LHCN-M2 (cell line): ENCODE data around the gene MYMX. TPM values are rescaled to one million over a fixed set of nuclear protein-coding genes. Genes with fewer than 3 reads are reported as not detected.

Source experiments
- DNase-seq: peaks from one replicate; pipeline ENCODE4 v3.0.0-alpha.2; 2012; ENCODE audit warnings: low read depth
- total RNA-seq: library from RNA; depleted of rRNA; stranded (reverse); fragments of >200 nt; gene quantifications from 2 replicates; pipeline ENCODE4 v1.2.3, GENCODE V29; 2014

MYMX gene
- total RNA-seq, 1 experiment from 2014 or later, result 38.0 TPM

DNA sequence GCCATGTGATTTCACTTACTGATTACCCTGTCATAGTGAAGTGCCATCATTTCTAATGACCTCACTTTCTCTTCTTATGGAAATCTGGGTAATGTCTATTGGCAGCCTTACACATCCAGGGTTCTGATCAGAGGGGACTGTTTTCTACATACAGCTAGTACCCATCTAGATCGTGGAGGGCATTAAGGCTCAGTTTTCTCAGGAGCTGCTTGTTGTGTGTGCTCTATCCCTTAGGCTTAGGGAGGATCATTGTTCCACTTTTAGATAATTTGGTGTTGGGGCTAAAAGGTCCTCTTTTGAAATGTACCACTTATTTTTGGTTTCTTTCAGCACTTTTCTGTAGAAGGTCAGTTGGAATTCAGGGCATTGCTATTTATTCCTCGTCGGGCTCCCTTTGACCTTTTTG is 34.0 kb downstream of the MYMX start:
- DNase-seq, result no peak

DNA sequence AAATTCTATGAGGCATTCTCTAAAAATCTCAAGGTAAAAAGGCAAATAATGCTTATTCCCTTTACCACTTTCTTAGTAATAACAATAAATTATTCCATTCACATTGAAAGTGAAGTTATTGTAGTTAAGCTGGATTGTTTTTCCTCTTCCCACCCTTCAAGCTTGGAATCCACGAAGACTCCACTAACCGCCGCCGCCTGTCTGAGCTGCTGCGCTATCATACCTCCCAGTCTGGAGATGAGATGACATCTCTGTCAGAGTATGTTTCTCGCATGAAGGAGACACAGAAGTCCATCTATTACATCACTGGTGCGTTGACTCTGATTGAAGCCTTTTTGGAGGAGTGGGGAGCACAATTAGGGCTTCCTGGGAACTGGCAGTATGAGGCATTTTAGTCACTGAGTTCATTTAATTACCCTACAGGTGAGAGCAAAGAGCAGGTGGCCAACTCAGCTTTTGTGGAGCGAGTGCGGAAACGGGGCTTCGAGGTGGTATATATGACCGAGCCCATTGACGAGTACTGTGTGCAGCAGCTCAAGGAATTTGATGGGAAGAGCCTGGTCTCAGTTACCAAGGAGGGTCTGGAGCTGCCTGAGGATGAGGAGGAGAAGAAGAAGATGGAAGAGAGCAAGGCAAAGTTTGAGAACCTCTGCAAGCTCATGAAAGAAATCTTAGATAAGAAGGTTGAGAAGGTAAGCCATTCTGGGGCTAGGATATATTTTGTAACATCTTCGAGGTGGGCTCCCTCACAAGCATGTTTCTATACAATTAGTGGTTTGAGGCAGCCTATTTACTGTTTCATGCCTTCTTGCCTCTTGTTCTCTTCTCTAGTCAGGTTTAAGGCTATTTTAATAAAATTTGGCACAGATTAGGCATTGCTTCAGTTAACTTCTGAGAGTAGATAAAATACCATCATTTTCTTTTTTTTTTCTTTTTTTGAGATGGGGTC is 35.1 kb downstream of the MYMX start:
- DNase-seq, result no peak

DNA sequence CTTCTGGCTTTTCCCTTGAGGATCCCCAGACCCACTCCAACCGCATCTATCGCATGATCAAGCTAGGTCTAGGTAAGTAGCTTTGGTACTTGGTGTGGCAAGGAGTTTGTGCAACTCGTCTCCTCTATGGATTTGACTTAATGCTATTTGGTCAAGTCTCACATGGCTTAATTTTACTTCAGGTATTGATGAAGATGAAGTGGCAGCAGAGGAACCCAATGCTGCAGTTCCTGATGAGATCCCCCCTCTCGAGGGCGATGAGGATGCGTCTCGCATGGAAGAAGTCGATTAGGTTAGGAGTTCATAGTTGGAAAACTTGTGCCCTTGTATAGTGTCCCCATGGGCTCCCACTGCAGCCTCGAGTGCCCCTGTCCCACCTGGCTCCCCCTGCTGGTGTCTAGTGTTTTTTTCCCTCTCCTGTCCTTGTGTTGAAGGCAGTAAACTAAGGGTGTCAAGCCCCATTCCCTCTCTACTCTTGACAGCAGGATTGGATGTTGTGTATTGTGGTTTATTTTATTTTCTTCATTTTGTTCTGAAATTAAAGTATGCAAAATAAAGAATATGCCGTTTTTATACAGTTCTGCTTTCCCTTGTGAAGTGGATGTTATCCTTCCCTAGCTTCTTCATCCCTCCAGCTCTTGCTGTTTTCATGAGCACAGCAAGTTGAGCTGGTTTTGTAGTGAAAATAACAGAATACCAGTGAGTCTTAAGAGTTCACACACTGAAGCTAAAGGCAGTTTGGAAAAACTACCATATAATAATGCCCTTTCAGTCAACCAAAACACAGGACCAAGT is 36.8 kb downstream of the MYMX start:
- peak; percentile 46 for DNase-seq

DNA sequence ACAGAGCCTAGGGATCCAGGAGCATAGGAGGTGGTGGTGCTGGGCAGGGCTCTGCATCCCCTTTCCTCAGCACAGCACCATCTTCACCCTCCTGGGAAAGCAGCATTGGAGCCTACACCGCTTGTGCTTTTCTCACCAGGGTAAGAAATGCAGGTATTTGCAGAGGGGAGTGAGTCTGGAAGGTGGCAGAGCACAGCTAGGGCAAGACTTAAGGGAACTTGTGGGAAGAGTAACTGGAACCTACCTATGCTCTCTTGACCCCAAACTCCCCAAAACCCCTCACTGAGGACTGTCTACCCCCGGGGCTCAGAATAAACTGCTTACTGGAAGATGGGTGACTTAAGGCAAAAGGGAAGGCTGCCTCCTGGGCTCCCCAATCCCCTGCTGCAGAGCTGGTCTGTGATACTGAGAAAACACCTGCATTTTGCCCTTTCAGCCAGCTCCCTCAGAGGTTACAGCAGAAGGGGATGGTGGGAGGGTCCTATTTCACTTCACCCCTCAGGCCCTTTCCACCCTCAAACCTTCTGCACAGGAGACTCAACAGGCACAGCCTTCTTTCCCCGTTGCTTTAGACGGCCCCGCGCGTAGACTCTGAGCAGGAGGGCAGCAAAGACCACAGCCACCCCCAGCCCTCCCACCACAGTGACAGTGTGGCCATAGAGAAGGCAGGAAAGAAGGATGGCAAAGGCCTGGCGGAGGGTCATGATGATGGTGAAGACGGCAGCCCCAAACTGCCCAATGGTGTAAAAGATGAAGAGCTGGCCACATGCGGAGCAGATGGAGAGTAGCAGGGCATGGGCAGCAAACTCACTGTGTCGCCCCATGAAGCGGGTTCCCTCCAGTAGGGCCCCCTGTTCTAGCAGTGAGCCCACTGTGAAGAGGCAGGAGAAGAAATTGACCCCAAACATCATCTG is 37.7 kb downstream of the MYMX start:
- DNase-seq, result no peak

DNA sequence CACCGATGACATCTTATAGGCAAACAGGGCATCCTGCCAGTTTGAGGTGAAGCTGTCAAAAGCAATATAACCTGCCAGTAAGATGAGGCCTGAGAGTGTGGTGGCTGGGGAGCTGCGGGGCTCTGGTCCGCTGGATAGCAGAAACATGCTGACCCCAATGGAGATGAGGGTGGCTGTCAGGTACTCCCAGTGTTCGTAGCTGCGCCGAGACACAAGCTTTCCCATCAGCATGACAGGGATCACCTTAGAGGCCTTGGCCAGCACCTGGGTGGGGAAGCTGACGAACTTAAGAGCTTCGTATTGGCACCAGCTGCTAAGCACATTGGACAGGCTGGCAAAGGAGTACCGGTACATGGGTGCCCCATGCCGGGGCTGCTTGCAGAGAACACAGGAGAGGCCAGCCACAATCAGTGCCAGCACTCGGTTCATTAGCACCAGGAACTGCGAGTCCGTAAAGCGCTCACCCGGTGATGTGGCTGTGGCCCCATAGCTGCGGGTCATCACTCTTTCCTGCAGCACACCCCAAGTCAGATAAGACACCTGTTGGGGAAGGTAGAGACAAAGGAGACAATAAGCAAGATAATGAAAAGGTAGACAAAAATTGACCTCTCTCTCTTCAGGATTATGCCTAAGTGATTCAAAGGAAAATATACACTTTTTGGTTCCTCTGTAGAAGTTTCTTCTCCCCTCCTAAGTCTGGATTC is 38.5 kb downstream of the MYMX start:
- DNase-seq, result no peak

DNA sequence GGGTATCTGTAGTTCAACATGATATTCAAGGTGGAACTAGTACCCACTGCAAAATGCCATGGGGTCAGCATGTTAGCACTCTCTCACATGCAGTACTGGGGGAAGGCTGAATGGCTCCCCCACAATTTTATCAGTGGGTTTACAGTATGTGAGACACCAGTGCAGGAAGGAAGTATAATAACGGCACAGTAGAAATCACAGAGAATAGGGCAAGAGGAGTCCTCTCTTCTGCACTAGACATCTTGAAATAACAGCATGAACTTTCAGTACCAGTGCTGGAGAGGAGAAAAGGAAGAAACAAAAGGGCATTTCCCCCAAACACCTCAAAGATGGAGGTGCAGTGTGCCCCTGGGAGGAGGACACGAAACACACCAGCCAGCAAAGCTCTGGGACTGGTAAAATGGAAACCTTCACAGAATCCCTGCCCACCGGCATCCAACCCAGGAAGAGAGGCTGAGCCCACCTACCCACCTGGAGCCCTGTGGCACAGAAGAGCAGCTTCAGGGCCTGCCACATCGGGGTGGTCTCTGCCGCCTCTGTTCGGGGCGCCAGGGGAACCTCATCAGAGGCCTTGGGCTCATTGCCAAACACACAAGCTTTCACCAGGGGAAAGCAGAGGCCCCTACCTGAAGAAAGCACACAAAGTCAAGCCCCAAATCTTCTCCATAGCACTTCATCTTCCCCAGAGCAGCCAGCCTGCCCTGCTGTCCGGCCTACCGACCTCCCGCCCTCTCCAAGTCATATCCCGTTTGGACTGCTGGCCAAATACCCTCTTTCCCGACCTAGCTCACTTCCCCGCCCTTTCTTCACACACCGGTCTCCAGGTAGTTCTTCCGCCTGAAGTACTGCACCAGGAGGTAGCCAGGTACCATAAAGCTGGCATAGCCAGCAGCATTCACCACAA is 39.4 kb downstream of the MYMX start:
- no peak for DNase-seq

DNA sequence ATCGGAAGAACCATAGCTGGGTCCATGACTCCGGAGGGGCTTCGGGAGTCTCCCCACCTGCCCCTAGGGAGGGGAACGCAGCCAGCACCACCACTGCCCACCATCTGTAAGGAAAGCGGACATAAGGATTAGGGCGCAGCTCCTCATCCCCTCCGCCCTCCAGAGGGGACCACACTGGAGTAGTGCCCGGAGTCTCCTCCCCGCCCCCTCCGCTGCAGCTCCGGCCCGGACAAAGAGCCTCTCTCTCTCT is 40.0 kb downstream of the MYMX start:
- no peak for DNase-seq

DNA sequence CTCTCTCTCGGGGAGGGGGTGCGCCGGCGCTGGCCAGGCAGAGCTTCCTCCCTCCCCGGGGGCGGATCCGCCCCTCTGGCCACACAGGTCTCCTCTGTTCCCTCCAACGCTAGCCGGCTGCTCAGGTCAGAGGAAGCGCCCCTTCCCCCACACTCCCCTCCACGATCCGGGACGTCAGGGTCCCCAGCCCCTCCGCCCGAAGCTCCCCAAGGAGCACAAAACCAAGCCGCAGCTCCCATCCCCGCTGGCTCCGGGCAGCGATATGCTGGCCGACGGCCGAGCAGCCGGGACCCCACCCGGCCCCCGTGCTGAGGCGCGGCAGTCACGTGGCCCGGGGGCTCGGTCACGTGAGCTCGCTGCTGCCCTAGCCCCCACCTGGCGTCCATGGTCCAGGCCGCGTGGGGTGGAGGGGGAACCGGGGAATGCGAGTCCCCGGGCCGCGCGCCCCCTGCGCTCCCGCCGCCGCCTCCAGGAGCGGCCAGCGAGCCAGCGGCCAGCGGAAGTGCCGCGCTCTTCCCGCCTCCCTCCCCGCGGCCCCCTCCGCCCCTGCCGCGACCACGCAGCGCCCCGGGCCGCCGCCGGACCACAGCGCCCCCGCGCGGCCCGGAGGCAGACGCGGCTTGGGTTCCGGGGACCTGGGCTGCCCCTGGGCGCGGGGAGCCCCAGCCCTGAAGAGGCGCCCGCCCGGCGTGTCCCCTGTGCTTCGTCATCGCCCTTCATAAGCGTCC is 40.5 kb downstream of the MYMX start, which contains the start of gene SLC35B2:
Gene SLC35B2, minus strand, starts transcription at position 504 of the 728 bp plus-strand sequence. Its CDS starts 118 bp downstream, at position 386.
- peak; percentile 64 for DNase-seq

DNA sequence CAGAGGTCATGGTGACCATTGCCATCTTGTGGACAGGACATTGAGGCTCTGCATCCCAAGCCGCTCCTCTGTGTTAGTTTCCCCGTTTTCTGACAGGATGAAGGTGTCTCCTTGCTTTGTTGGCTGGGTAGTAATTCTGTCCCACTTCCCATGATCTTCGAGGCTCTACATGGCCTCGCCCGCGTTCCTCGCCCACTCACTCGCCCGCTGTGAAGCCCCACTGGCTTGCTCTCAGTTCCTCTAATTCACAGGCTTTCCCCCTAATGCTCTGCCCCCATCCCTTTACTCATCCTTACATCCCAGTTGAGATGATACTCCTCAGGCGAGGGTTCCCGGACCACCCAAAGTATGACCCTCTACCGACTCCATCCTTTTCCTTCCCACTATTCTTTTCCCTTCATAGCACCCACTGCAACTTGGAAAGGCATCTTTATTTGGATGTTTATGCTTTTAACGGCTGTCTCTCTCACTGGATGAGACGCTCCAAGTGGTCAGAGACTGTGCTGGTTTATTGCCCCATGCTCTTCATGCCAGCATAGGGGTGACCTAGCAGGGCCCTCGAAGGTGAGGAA is 41.1 kb downstream of the MYMX start:
- no peak for DNase-seq

DNA sequence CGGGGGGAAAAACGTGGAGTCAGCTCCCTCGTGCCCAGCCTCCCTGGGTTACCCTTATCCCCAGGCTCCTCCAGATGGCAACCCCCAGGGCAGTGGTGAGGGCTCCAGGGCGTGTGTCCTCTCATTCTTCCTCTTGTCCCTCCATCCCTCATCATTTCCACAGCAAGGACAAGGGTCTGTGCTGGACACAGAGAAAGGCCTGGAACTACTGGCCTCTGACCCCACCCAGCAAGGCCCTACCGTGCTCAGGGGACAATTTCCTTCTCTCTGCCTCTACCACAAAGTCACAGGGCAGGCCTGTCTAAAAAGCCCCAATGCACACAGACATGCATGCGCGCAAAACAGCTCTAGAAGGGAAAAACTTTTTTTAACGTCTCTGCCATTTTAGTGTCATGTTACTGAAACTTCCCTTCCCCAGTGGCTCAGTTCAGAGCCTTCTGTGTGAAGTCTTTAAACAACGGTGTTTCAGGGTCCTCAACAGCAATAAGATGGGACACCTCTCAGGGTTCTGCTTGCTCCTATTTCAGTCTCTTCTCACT is 41.7 kb downstream of the MYMX start:
- DNase-seq, result no peak

DNA sequence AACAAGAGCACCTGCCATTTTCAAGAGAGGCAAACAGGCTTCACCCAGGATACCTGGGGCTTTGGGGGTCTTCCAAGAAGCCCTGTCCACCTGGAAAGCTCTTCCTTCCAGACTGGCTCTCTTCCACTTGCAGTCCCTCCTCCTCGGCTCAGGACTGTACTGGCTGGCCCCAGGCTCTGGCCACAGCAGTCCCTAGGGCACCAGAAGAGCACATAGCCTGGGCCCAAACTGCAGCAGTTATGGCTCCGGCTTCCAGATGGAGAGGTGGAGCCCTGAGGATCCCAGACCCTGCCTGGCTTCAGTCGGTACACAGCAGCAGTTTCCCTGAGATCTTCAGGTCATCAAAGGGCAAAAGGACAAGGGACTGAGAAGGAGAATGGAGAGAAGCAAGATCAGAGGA is 42.2 kb downstream of the MYMX start:
- DNase-seq, result no peak

DNA sequence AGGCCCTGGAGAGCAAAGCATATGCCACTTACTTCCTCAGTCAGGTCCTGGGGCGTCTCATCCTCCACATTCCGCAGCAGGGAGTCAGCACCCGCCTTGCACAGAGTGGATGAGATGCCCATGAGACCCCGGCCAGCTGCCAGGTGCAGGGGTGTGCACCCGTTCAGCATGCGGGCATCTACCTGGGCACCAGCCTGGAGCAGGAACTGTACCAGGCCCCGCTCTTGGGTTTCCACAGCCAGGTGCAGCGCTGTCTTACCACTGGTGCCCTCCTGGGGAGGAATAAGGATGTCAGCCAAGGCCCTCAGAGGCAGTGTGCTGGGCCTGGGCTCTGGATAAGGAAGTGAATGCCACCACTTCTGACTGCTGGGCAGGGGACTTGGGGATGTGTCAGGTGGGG is 43.3 kb downstream of the MYMX start:
- no peak for DNase-seq

DNA sequence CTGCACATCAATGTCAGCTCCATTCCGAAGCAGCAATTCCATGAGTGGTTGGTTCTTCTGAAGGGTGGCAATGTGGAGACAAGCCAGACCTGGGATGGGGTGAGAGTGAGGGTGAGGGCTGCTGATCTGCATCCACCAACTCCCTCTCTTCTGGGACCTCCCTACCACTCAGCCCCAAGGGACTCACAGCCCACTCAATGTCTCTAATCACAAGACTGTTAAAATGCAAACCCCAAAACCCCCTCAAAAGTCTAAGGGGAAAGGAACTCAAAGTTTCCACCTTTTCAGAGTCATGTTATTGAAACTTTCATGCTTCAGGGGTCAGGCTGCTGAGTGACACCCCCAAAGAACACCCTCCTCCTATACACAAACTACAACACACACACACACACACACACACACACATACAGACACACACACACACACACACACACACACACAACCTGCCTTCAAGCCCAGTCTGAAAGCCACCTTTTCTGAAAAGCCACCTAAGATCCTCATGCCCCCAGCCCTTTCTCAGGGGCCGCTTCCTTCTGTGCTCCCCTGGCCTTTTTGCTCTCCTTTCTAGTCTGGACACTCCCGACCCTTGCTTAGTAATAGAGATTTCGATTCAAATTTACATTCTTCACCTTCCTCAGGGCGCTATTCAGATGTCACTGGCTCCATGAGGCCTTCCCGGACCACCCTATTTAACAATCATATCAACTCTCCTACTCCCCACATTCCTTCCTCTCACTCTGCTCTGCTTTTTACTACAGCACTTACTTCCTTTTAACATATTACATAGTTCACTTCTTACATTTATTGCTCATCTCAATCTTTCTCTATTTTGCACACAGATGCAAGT is 43.9 kb downstream of the MYMX start:
- no peak for DNase-seq

DNA sequence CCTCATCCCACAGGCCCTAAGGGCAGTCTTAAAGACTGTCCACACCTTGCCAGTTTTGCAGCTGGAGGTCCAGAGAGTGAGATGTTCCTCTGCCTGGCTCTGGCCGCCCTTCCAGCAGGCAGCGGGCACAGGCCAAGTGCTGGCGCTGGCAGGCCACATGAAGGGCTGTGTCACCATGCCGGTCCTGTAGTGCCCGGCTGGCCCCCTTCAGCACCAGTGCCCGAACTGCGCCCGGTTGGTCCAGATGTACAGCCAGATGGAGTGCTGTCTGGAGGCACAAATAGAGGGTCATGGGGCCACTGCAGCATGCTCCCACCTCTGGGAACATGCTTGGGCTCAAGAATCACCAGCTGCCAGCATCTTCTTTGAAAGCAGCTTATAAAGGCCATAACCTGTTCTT is 44.9 kb downstream of the MYMX start:
- no peak for DNase-seq

DNA sequence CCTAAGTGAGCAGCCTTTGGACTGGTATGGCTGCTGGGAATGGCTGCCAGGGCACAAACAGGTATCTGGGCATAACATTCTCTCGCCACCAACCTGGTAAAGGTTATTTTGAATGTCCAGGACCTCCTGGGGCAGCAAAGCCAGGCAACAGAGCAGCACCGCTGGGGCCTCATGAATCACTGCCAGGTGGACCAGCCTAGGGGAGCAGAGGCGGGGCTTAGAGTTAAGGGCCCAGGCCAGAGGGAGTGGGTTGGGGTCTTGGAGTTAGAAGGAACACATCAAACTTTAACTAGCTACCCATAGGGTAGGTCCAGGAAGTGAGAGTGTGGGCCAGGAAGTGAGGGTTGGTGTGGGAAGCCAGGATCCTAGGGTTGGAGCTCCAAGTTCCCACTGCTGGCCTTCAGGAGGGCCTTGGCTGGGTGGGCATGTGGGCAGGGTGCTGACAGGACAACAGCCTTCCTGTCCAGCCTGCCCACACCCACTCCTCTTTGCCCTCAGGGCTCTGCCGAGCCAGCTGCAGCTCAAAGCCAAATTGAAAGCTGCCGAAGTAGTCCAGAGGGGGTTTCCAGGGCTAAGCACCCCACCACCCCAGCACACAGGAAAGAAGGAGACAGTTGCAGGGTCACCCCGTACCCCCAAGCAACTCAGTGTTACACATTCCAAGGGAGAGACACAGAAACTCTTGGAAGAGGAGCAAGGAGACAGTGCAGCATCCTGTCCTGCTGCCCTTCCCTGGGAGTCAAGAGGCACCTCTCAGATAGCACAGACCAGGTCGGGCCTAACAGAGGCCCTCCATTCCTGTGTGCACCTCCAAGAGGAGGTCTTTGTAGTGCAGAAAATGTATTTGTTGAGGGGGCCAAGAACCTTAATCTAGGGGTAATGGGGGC is 46.0 kb downstream of the MYMX start:
- no peak for DNase-seq

DNA sequence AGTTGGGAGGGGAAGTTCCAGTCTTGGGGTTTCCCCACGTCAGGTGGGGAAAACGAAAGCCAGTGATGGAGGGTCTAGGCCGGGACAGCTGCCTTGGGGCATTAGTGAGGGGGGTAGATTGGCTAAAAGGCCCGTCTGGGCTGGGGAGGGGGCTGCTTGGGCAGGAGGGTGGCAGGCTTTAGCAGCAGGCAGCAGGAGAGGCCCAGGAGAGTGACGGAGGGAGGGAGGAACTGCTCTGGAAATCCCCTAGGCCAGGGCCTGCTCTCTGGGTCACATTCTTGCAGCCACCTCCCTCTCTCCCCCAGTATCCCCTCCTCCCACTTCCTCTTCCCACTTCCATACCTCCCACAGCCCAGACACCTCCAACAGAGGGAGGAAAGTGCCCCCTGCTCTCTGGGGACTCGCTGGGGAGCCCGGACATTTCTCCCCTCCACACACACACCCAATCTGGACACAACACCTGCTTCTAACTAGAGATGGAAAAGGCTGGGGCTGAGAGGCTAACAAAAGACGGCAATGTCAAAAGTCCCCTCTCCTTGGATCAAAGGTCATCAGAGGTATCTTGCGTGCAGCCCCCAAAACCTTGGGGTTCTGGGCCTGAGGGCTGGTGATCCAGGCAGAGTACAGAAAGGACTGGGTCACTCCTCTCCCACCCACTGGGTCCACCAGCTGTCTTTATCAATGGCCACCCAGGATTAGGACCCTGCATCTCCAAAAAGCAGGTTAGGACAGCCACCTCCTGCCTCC is 46.8 kb downstream of the MYMX start:
- no peak for DNase-seq
